SK-MEL-5 (cell line): ENCODE measurements around the gene ESPN. TPM values are rescaled to one million over a fixed set of nuclear protein-coding genes. Genes with fewer than 3 reads are reported as not detected.
"Not testable (repeated sequence)": the region's sequence is repeated elsewhere in the genome, so short reads cannot be mapped to it uniquely, and the experiment has no call there.

Source experiments
- DNase-seq: peaks from one replicate; pipeline ENCODE4 v3.0.0-alpha.2; 2016; ENCODE audit warnings: low read depth, low spot score
- in situ Hi-C: cut with HindIII; loops from 2 replicates; pipeline ENCODE4 v1.10.0; 2016; ENCODE audit warnings: low sequenced_read_pairs, high pct_unique_total_duplicates, low pct_unique_long_range_greater_than_20kb
- total RNA-seq: library from RNA; depleted of rRNA; stranded (reverse); fragments of >200 nt; shearing (Covaris generic); gene quantifications from 2 replicates; pipeline ENCODE4 v1.2.3, GENCODE V29; 2014

The ESPN gene
- total RNA-seq, 1 experiment from 2014 or later = 0.40 TPM

DNA sequence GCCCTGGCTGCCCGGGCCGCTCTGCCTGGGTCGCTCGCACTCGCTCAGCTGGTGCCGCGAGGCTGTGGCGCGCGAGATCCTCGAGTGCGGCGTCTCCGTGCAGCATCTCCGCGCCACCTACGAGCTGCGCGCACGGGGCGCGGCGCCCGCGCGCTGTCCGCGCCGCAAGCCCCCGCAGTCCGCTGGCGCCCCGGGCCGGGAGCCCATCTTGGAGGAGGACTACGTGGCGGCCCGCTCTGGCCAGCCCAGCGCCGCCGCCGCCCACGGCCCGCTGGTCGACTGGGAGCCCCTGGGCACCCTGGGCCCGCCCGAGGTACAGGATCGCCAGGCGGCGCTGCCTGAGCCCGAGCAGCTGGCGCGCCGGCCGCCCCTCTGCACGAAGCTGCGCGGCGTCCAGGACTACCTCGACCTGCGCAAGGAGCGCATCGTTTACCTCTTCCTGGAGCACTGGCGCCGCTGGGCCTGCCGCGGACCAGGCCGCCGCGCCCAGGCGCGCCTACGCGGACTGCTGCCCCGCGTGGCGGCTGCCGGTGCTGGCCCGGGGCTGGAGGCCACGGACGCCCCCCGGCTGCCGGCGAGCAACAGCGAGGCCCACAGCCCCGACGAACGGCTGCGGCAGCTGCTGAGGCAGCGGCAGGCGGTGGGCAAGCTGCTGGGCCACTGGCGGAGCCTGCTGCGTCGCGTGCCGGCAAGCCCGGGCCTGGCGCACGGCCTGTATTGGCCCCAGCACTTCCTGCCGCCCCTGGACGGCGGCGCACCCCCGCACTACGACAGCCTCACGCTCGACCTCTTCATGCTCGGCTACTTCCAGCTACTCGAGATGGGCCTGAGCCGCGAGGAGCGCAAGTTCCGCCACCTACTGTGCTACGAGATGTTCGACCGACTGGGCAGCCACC lies 30.5 kb downstream of the ESPN start:
- DNase-seq = no peak
- in situ Hi-C loops = no loop called here

DNA sequence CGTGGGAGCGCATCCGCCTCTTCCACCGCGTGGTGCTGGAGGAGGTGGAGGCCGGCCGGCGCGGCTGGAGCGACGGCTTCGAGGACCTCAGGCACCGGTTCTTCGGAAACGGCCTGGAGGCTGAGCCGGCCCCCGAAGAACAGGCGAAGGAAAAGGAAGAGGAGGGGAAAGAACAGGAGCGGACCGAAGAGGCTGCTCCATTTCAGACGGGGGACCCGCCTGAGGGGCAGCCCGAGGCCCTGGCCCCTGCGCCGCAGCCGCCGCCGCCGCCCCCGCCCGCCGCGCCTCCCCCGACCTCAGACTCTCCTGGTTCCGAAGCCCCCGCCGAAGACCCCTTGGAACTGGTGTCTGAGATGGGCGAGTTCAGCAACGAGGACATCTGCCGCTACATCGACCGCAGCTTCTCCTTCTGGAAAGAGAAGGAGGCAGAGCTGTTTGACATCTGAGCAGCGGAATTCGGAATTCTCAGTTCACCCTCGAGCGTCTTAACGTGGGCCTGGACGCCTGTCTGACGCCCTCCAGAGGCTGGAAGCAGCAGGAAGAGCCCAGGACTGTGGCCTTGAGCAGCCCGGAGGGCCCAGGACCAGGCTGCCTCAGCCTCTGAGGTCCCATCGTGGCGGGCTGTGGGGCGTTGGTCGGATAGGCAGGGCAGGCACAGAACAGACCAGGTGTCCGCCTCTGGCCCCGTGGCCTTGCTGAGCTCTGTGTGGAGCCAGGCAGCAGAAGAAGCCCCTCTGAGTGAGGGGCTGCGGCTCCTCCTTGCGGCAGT lies 31.4 kb downstream of the ESPN start:
- in situ Hi-C loops, DNase-seq: not testable (repeated sequence)

DNA sequence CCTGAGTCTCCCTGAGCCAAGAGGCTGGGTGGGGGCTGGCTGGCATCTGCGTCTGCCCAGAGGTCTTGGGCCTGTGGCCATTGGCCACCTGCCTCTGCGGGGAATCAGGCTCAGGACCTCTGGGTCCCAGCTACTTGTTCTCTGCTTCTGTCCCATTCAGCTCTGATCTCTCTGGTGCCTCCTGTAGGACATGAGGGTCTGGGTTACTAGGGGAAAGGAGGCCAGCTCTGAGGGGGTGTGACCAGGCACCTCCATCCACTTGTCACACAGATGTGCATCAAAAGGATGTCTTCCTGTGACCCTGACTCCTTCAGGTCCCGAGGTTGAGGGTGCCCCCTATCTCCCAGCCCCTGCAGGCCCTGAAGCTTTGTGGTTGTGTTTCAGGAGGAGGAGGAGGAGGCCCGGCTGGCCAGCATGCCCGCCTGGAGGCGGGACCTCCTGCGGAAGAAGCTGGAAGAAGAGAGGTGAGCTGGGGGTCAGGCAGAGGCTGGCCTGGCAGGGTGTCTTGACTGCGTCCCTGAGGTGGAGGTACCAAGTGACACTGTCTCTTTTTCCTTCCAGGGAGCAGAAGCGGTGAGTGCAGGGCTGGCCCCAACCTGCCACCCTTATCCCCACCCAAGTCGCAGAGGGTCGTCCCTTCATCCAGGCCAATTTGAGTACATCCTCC lies 32.4 kb downstream of the ESPN start:
- in situ Hi-C loops = no loop called here
- no peak for DNase-seq

DNA sequence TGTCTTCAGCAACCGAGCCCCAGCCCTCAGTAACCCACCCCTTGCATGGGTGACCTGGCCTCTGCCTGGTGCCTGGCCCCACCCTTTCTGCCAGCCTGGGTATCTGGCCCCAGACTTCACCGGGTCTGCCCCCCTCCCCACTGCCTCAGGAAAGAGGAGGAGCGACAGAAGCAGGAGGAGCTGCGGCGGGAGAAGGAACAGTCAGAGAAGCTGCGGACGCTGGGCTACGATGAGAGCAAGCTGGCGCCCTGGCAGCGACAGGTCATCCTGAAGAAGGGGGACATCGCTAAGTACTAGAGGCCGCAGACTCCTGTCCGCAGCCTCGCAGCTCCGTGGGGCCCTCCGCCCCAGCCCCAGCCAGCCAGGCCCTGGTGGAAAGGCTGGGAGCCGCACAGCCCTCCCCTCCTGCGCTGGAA lies 35.3 kb downstream of the ESPN start:
- in situ Hi-C loops = no loop called here
- no peak for DNase-seq

DNA sequence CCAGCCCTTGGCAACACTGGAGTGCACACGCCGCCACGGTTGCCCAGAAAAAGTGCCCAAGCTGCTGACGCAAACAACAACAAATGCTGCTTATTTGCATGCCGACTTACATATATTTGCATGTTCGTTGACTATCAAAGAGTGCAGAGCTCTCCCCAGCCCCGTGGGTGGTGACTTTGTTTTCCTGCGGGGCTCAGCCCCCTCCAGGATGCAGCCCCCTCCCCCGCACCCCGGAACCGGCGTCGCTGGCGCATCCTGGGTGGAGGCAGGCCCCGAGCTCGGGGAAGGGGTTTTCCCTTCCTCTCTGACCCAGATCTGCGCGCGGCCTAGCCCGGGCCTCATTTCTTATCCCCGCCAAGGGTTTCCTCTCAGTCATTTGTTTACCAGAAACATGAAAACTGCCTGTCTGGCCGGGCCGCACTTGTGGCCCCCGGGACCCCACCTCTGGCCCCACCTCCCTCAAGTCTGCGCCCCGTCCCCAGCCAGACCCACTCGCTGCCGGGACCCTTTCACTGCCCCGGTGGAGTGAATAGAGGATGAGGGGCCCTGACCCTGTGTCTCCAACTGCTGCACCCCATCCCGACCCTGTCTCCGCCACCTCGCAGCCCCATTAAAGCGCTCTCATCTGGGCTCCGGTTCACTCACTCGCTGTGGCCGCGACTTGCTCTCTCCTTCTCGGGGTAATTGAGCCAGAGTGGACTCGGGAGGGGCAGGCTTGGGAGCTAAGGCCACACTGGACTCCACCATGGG lies 35.9 kb downstream of the ESPN start:
- no peak for DNase-seq
- in situ Hi-C loops = no loop called here

DNA sequence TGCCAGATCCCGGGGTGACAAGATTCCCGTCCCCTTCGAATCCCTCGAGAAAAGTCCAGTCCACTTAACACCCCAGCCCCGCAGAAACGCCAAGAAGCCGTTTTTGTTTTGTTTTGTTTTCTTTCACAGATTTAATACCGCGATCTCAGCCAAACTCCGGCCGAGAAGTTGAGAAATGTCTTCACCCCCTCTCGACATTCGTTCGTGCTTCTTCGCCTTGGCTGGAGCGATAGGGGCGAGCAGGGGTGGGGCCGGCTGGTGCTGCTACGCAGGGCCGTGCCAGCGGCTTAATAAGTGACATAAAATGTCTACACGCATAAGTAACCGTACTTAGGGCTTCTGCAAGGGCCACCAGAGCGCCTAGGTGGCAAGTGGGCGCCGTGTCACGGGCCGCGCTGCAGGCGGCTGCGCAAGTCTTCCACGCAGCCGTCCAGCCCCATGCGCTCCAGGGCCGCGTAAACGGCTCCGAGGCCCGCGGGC lies 36.5 kb downstream of the ESPN start:
- in situ Hi-C loops = no loop called here
- no peak for DNase-seq

DNA sequence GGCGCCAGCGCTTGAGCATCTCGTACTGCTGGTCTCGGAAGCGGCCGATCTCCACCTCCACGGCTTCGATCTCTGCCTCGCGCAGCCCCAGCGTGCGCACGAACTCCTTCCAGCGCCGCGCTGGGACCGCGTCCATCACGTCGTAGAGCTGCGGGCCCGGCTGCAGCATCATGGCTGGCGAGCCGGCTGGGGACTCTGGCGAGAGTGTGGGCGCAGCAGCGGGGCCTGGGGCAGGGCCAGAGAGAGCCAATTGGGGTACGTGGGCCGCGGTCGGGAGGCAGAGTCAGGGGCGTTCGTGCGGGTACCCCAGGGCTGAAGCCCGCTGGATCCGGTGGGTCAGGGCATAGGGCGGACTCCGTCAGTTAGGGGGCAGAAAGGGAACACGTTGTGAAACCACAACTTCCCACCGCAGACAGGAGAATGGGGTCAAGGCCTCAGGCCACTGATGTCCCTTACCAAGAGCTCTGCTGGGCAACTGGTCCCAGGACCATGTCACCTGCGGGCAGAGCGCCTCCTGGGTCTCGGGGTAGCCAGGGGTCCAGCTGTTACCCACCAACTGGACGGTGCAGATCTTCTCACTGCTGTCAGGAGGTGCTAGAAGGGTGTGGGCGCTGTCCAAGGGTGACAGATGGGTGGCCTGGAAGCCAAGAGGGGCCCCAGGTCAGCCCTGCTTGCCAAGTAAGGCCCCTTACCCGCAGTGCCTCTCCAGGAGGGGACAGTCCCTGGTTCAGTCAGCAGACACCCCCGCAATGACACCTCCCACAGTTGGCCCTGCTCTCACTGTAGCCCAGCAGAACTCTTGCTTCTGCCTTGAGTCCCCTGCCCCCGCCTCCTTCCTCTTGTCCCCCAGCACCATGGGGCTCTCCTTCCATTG lies 37.2 kb downstream of the ESPN start:
- in situ Hi-C loops = no loop called here
- DNase-seq = no peak

DNA sequence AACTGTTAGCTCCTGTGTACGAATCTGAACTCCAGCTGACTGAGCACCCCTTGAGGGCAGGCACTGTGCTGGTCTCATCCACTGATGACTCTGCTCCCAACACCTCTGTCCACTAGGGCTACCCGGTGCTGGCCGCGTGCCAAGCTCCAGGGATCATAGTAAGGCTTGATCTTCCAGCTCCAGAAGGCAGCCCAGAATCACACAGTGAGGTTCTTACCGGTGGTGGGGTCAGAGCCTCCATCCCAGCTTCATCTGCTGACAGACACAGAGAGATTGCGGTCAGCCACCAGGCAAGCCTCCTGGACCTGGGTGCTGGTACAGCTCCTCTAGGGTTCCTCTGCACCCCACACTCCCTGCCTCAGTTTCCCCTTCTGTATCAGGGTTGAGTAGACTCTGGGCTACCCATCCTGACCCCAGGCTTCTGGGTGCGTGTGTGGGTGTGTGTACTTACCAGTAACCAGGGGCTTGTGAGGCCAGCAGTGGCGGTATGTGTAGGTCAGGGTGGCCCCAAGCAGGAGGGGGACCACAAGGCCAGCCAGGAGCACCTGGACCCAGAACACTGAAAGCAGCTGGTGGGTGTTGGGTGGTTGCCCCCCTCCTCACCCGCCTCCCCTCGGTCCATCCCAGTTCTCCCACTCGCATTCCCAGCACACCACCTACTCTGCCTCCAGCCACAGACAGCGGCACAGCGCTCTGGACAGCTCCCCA lies 38.0 kb downstream of the ESPN start:
- in situ Hi-C loops = no loop called here

DNA sequence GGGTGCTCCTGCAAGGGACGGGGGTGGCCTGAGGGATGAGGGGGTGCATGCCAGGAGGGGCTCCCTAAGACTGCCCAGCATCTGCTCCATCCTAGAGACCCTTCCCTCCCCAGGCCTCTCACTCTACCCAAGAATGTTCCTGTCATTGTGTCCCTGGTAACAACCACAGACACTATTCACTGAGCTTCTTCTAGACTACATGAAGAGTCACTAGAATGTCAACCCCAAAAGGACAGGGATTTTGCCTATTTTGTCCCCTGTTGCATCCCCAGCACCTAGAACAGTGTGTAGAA lies 38.5 kb downstream of the ESPN start:
- no peak for DNase-seq
- in situ Hi-C loops = no loop called here

More for the DNA sequence above, 38.0 kb downstream of the ESPN start:
- no peak for DNase-seq

DNA sequence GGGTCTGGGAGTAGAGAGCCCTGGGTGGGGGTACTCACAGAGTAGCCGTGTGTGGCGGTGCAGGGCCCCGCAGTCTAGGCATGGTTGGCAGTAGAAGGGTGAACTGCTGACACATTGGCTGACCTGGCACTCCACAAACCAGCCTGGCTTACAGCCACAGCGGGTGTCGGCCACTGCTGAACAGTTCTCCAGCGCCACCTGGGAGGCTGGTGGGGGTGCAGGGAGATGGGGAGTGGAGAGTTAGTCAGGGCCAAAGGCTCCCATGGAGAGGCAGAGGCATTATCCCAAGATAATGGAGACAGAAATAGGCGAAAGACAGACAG lies 39.9 kb downstream of the ESPN start:
- in situ Hi-C loops = no loop called here
- DNase-seq = no peak

DNA sequence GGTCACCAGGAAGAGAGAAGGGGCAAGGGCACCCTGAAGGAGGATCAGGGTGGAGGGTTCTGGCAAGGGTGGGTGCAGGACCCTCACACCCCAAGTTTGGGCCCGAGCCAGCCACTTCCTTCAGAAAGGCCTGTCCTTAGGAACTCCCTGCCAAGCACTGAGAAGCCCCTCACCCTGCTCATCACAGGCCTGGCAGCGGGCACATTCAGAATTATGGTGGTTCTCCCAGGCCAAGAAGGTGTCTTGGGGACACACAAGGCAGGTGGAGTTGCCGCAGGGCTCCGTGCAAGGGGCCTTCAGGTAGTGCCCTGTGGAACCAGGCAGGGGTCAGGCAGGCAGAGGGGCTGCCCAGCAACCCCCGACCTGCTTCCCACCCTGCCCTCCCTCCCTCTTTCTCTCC lies 40.3 kb downstream of the ESPN start:
- DNase-seq = no peak
- in situ Hi-C loops = no loop called here

DNA sequence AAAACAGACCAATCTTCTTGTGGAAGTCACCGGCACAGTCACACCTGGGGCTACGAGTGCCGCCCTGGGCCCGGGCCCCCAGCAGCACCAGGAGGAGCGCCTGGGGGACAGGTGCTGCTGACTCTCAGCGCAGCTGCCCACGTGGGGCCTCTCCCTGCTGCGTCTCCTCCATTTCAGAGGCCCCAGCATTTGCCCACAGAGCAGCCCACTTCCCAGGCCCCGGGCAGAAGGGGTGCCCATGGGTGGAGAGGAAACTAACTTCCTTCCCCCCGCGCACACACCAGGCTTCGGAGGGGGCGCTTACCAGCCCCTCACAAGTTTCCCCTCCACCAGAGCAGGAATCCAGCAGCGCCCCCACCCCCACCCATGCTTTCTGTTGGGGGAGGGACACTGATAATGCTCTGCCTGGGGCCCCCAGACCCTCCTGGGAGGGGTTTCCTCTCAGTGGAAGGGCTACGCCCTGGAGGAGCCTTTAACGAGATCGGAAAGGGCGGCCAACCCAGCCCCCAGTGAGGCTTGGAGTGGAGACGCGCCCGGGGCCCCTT lies 41.0 kb downstream of the ESPN start:
- DNase-seq = no peak
- in situ Hi-C loops = no loop called here

DNA sequence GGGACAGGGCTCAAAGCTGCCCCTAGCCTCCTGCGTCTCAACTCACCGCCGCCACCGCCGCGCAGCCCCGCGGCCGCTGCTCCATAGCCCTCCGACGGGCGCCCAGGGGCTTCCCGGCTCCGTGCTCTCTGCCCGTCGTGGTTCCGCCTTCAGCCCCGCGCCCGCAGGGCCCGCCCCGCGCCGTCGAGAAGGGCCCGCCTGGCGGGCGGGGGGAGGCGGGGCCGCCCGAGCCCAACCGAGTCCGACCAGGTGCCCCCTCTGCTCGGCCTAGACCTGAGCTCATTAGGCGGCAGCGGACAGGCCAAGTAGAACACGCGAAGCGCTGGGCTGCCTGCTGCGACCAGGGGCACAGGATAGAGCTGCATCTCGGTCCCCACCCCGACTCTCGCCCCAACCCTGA lies 41.4 kb downstream of the ESPN start, which contains the start of gene TNFRSF25:
TSS of gene TNFRSF25 (minus strand) at position 151 of the 400 bp plus-strand sequence. CDS start at position 85, 66 bp downstream.
- no peak for DNase-seq
- in situ Hi-C loops = no loop called here

DNA sequence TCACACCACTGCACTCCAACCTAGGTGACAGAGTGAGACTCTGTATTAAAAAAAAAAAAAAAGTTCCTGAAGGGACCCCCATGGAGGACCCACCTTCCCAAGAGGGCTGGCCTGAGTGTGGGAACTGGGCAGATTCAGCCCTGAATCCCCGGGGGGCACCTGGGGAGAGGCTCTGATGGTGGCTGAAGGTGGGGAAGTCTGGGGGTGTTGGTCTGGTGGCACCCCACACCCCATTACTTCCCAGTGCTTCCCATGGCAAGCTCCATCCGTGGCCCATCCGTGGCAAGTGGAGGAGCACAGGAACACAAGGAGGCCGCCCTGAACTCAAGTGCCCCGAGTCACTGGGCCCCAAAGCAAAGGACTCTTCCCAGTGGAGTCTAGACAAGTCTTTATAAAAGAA lies 42.2 kb downstream of the ESPN start:
- DNase-seq = no peak
- in situ Hi-C loops = no loop called here

DNA sequence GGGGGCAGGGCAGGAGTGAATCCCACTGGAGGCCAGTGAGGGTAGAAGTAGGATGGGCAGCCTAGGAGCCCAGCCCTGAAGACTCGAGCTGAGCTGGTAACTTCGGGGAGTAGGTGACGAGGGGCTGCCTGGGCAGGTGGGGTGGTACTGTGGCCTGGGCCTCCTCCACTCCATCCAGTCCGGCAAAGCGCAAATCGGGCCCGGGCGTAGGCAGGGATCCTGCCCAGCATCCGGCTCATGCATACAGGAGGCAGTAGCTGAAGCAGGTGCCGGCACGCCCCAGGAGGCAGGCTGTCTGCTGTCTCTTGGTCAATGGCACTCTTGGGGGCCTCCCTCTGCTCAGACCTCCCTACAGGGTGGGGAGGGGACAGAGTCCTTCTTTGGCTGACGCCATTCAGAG lies 42.6 kb downstream of the ESPN start:
- in situ Hi-C loops = no loop called here
- no peak for DNase-seq
